IMR-90 (cell line): Measurements from ENCODE around the gene IL17RE. TPM values are rescaled to one million over a fixed set of nuclear protein-coding genes. Genes with fewer than 3 reads are reported as not detected.

Experiments used
- ATAC-seq: fragments of 200-7000 bp; cut with Tn5 transposase; 2 replicates; pipeline ENCODE4 v1.9.1; 2020; ENCODE audit warnings: low read depth, mild to moderate bottlenecking, moderate library complexity
- BruUV-seq: library from RNA; stranded (reverse); fragments of 400-500 nt; replicated peaks from 2 replicates; lab custom pipeline; 2021; lab: Mats Ljungman, UMichigan
- CTCF ChIA-PET: fragments of 300-600 bp; formaldehyde crosslinking; extraction: SDS; loops from one replicate; lab custom pipeline; 2021; ENCODE audit warnings: antibody characterized with exemption; lab: Yijun Ruan, JAX
- POLR2A ChIA-PET: fragments of 300-600 bp; sonication (Branson Sonifier 250); formaldehyde crosslinking; loops from one replicate; lab custom pipeline; 2022; ENCODE audit warnings: antibody characterized with exemption; ENCODE audit not compliant: unreplicated experiment; lab: Charles Lee
- DNase-seq: peaks from one replicate; pipeline ENCODE4 v3.0.0; 2013
- H2AFZ ChIP-seq: replicated peaks from 2 replicates; pipeline ENCODE3; 2013; ENCODE audit warnings: low read length, mild to moderate bottlenecking; ENCODE audit not compliant: poor library complexity
- H2AK5ac ChIP-seq: 2 replicates; pipeline ENCODE4 v1.6.1; 2013; ENCODE audit warnings: low read depth, low read length, inconsistent platforms
- H2AK9ac ChIP-seq: replicated peaks from 2 replicates; pipeline ENCODE3; 2013; ENCODE audit warnings: mild to moderate bottlenecking, low read depth, low read length, moderate library complexity; ENCODE audit not compliant: poor library complexity
- H2BK120ac ChIP-seq: 2 replicates; pipeline ENCODE4 v1.6.1; 2013; ENCODE audit warnings: low read depth, low read length, inconsistent platforms
- H2BK15ac ChIP-seq: 3 replicates; pipeline ENCODE4 v1.6.1; 2013; ENCODE audit warnings: low read depth, low read length, inconsistent platforms
- H2BK20ac ChIP-seq: 2 replicates; pipeline ENCODE4 v1.6.1; 2013; ENCODE audit warnings: low read depth, mild to moderate bottlenecking, inconsistent platforms, low read length, moderate library complexity
- H2BK5ac ChIP-seq: 2 replicates; pipeline ENCODE4 v1.6.1; 2013; ENCODE audit warnings: mild to moderate bottlenecking, low read depth, low read length, inconsistent platforms; ENCODE audit not compliant: poor library complexity, severe bottlenecking
- H3K14ac ChIP-seq: replicated peaks from 2 replicates; pipeline ENCODE4 v1.6.1; 2013; ENCODE audit warnings: low read depth, low read length, inconsistent platforms
- H3K18ac ChIP-seq: 2 replicates; pipeline ENCODE4 v1.6.1; 2013; ENCODE audit warnings: low read depth, low read length, control low read depth
- H3K23ac ChIP-seq: 2 replicates; pipeline ENCODE4 v1.6.1; 2013; ENCODE audit warnings: low read depth, low read length, inconsistent platforms
- H3K27ac ChIP-seq: 2 replicates; pipeline ENCODE4 v1.5.1; 2013; ENCODE audit warnings: mild to moderate bottlenecking, control low read depth, low read length; ENCODE audit not compliant: insufficient read depth
- H3K27me3 ChIP-seq: 2 replicates; pipeline ENCODE4 v1.6.1; 2013; ENCODE audit warnings: low read length; ENCODE audit not compliant: control insufficient read depth, insufficient read depth
- H3K36me3 ChIP-seq: 2 replicates; pipeline ENCODE4 v1.6.1; 2013; ENCODE audit warnings: low read length, mixed read lengths; ENCODE audit not compliant: control insufficient read depth, insufficient read depth
- H3K4ac ChIP-seq: 2 replicates; pipeline ENCODE4 v1.6.1; 2013; ENCODE audit warnings: low read depth, low read length, inconsistent platforms
- H3K4me1 ChIP-seq: 2 replicates; pipeline ENCODE4 v1.6.1; 2013; ENCODE audit warnings: low read length, mixed read lengths; ENCODE audit not compliant: control insufficient read depth, insufficient read depth
- H3K4me2 ChIP-seq: 2 replicates; pipeline ENCODE4 v1.6.1; 2013; ENCODE audit warnings: low read depth, mild to moderate bottlenecking, control low read depth, low read length, moderate library complexity
- H3K4me3 ChIP-seq: 2 replicates; pipeline ENCODE4 v1.5.1; 2013; ENCODE audit warnings: low read depth, mild to moderate bottlenecking, control low read depth, low read length, moderate library complexity; ENCODE audit not compliant: insufficient read depth
- H3K56ac ChIP-seq: 2 replicates; pipeline ENCODE4 v1.6.1; 2013; ENCODE audit warnings: low read length, inconsistent platforms; ENCODE audit not compliant: insufficient read depth; ENCODE audit errors: extremely low read depth
- H3K79me1 ChIP-seq, 2 experiments: 2 replicates each; pipeline ENCODE4 v1.6.1; 2013; ENCODE audit warnings: low read length in 2 of 2, inconsistent platforms in 1 of 2, low read depth in 1 of 2
- H3K9ac ChIP-seq: 2 replicates; pipeline ENCODE4 v1.6.1; 2013; ENCODE audit warnings: low read depth, low read length, control low read depth
- H3K9me1 ChIP-seq: 2 replicates; pipeline ENCODE4 v1.6.1; 2013; ENCODE audit warnings: low read length, inconsistent platforms; ENCODE audit not compliant: insufficient read depth
- H3K9me3 ChIP-seq: 2 replicates; pipeline ENCODE4 v1.6.1; 2013; ENCODE audit warnings: low read length; ENCODE audit not compliant: control insufficient read depth, insufficient read depth
- H4K20me1 ChIP-seq: 2 replicates; pipeline ENCODE4 v1.6.1; 2013; ENCODE audit warnings: low read length, inconsistent platforms; ENCODE audit not compliant: insufficient read depth
- H4K5ac ChIP-seq: 2 replicates; pipeline ENCODE4 v1.6.1; 2013; ENCODE audit warnings: mild to moderate bottlenecking, low read depth, low read length, control low read depth
- H4K8ac ChIP-seq, 2 experiments: 2 replicates each; pipeline ENCODE4 v1.6.1; 2013; ENCODE audit warnings: low read depth in 2 of 2, low read length in 2 of 2, control low read depth in 1 of 2, inconsistent platforms in 1 of 2
- H4K91ac ChIP-seq: 2 replicates; pipeline ENCODE4 v1.6.1; 2013; ENCODE audit warnings: low read depth, low read length, inconsistent platforms; ENCODE audit not compliant: insufficient read depth
- MAZ ChIP-seq: IDR thresholded peaks from 2 replicates; pipeline ENCODE4 v1.6.1; 2012; ENCODE audit warnings: low read depth, mild to moderate bottlenecking, low read length, improper control_type of control experiment, moderate library complexity, borderline replicate concordance
- MXI1 ChIP-seq: IDR thresholded peaks from 2 replicates; pipeline ENCODE4 v1.6.1; 2012; ENCODE audit warnings: low read depth, mild to moderate bottlenecking, low read length, moderate library complexity, borderline replicate concordance
- RAD21 ChIP-seq: IDR thresholded peaks from 2 replicates; pipeline ENCODE4 v1.6.1; 2012; ENCODE audit warnings: low read length, improper control_type of control experiment
- RCOR1 ChIP-seq: IDR thresholded peaks from 2 replicates; pipeline ENCODE4 v1.6.1; 2012; ENCODE audit warnings: mild to moderate bottlenecking, low read length, improper control_type of control experiment; ENCODE audit not compliant: insufficient replicate concordance
- RFX5 ChIP-seq: IDR thresholded peaks from 2 replicates; pipeline ENCODE4 v1.8.0; 2012; ENCODE audit warnings: low read depth, mild to moderate bottlenecking, low read length, moderate library complexity
- SMC3 ChIP-seq: fragments of 150-350 bp; IDR thresholded peaks from 2 replicates; pipeline ENCODE4 v1.6.1; 2016; ENCODE audit warnings: low read depth, mild to moderate bottlenecking, antibody characterized with exemption, low read length, moderate library complexity
- WGBS, 2 experiments: methylation state at CpG; one replicate each; pipeline versions ENCODE4 v1.1.5 to v1.1.7; 2013; ENCODE audit warnings: missing lambda C conversion rate in 2 of 2; ENCODE audit not compliant: insufficient read length in 1 of 2; ENCODE audit errors: extremely low coverage in 2 of 2; 5-methylcytosine and 5-hydroxymethylcytosine counted together
- dilution Hi-C: fragments of 300-500 bp; cut with HindIII; formaldehyde crosslinking; loops from one replicate; pipeline ENCODE4 v1.14.3; 2018; ENCODE audit warnings: low sequenced_read_pairs; ENCODE audit not compliant: unreplicated experiment
- in situ Hi-C: fragments of 300-500 bp; cut with MboI; formaldehyde crosslinking; loops from 3 replicates; pipeline ENCODE4 v1.14.3; 2019; ENCODE audit warnings: low sequenced_read_pairs, inconsistent platforms, mixed read lengths
- intact Hi-C: fragments of 100-400 bp; cut with micrococcal nuclease; formaldehyde crosslinking; loops from 2 replicates; pipeline ENCODE4 v1.10.0; 2022
- polyA plus RNA-seq, 3 experiments: library from polyadenylated mRNA; depleted of rRNA; stranded (reverse); fragments of >200 nt; gene quantifications; 2 replicates each; pipeline ENCODE4 v1.2.3, GENCODE V29; 2012; ENCODE audit warnings: low replicate concordance in 1 of 3
- total RNA-seq: library from RNA; depleted of rRNA; stranded (reverse); fragments of >200 nt; gene quantifications from 2 replicates; pipeline ENCODE4 v1.2.3, GENCODE V29; 2012
- TF ChIP-seq, protein P1 (sequence below): fragments of 150-350 bp; IDR thresholded peaks from 2 replicates; pipeline ENCODE4 v1.6.1; 2017; ENCODE audit warnings: mild to moderate bottlenecking, antibody characterized with exemption, low read length, low read depth
- TF ChIP-seq, protein P2 (sequence below): fragments of 150-350 bp; IDR thresholded peaks from 2 replicates; pipeline ENCODE4 v1.6.1; 2016; ENCODE audit warnings: low read depth, mild to moderate bottlenecking, low read length, moderate library complexity, borderline replicate concordance

IL17RE gene
- total and polyA plus RNA-seq, 2 of the 4 experiments (the other 2 are of a cell fraction) = 0.90 to 7.2 TPM

DNA sequence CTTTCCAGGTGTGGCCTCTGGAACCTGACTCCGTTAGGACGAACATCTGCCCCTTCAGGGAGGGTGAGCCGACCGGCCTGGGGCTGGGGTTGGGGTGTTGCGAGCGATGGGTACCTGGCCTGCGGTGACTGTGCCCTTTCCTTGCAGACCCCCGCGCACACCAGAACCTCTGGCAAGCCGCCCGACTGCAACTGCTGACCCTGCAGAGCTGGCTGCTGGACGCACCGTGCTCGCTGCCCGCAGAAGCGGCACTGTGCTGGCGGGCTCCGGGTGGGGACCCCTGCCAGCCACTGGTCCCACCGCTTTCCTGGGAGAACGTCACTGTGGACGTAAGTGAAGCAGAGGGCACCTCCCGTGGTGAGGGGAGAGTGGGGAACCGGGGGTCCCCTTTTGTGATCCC lies 25.5 kb downstream of the IL17RE start:
- H3K4me1 ChIP-seq = peaks cover 2% of the 10 kb centered on the region; the same call in 1 of the 2 replicates
- no peak overlapping the region for H2AK5ac ChIP-seq
- no peak overlapping the region for H4K8ac ChIP-seq
- BruUV-seq = no TSS peak
- H3K9ac ChIP-seq = no peak overlapping the region
- no peak overlapping the region for H3K4ac ChIP-seq
- peaks cover 31% of the 10 kb centered on the region for H3K36me3 ChIP-seq
- 98% methylated on average over 8 of the region's 23 CpGs; no CpG with 5 or more reads in 1 of the 2 experiments for WGBS, 2 experiments
- intact Hi-C loops = no loop called here
- no peak overlapping the region for H4K91ac ChIP-seq
- H3K9me1 ChIP-seq = no peaks in the 10 kb centered on the region
- no peak overlapping the region for H3K56ac ChIP-seq
- no peak overlapping the region for H3K4me3 ChIP-seq
- no peak overlapping the region for H3K27ac ChIP-seq
- ChIA-PET POLR2A (no interaction called here), CTCF (no interaction called here)
- no peak overlapping the region for H4K5ac ChIP-seq
- H3K23ac ChIP-seq = no peak overlapping the region
- no peak overlapping the region for H2BK20ac ChIP-seq
- H3K79me1 ChIP-seq = no peaks in the 10 kb centered on the region
- in situ Hi-C loops = no loop called here
- H2AFZ ChIP-seq = no peak overlapping the region
- dilution Hi-C loops = no loop called here
- no peak overlapping the region for H2BK15ac ChIP-seq
- no peak overlapping the region for H3K14ac ChIP-seq
- ATAC-seq (no peak), DNase-seq (no peak)
- no peaks in the 10 kb centered on the region for H3K27me3 ChIP-seq
- TF ChIP-seq MXI1 (no peak), RAD21 (no peak), SMC3 (no peak), RCOR1 (no peak), RFX5 (no peak), MAZ (no peak)
- TF ChIP-seq, protein P1, sequence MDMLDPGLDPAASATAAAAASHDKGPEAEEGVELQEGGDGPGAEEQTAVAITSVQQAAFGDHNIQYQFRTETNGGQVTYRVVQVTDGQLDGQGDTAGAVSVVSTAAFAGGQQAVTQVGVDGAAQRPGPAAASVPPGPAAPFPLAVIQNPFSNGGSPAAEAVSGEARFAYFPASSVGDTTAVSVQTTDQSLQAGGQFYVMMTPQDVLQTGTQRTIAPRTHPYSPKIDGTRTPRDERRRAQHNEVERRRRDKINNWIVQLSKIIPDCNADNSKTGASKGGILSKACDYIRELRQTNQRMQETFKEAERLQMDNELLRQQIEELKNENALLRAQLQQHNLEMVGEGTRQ = no peak
- TF ChIP-seq, protein P2, sequence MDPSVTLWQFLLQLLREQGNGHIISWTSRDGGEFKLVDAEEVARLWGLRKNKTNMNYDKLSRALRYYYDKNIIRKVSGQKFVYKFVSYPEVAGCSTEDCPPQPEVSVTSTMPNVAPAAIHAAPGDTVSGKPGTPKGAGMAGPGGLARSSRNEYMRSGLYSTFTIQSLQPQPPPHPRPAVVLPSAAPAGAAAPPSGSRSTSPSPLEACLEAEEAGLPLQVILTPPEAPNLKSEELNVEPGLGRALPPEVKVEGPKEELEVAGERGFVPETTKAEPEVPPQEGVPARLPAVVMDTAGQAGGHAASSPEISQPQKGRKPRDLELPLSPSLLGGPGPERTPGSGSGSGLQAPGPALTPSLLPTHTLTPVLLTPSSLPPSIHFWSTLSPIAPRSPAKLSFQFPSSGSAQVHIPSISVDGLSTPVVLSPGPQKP = no peak
- H3K9me3 ChIP-seq = no peaks in the 10 kb centered on the region
- no peak overlapping the region for H2BK5ac ChIP-seq
- H3K4me2 ChIP-seq = no peak overlapping the region
- H2BK120ac ChIP-seq = no peak overlapping the region
- H3K18ac ChIP-seq = no peak overlapping the region
- no peak overlapping the region for H2AK9ac ChIP-seq
- H4K20me1 ChIP-seq = no peaks in the 10 kb centered on the region
